Activated CD4-positive, alpha-beta T cell treated with anti-CD3 and anti-CD28 coated beads, Interleukin-2, amount 50 U/mL, for 48 hours (primary cell): ENCODE results near the gene MTX1.
"Not testable (repeated sequence)": the region's sequence is repeated elsewhere in the genome, so short reads cannot be mapped to it uniquely, and the experiment has no call there.

Experiments used
- DNase-seq, 2 experiments: peaks; one replicate each; pipeline ENCODE4 v3.0.0-alpha.2; 2020

Gene MTX1

GRCh38 chr1:155208541-155209311 is at the start of gene MTX1:
Gene MTX1 (plus strand): TSS chr1:155208695. CDS start chr1:155208805, 110 bp downstream.
- peak; percentile 89 for DNase-seq

GRCh38 chr1:155158991-155159390 is 49.5 kb upstream of the MTX1 start:
- no peak for DNase-seq

GRCh38 chr1:155160128-155160527 is 48.4 kb upstream of the MTX1 start:
- DNase-seq: no peak

GRCh38 chr1:155162631-155163030 is 45.9 kb upstream of the MTX1 start:
- not testable (repeated sequence) for DNase-seq

- not testable (repeated sequence) for DNase-seq
Measured at GRCh38 chr1:155163785-155164184, 44.7 kb upstream of the MTX1 start.

GRCh38 chr1:155164625-155165024 is 43.9 kb upstream of the MTX1 start:
- DNase-seq: not testable (repeated sequence)

GRCh38 chr1:155166051-155166470 is 42.4 kb upstream of the MTX1 start:
- DNase-seq: no peak

GRCh38 chr1:155166471-155167165 is 41.9 kb upstream of the MTX1 start:
- DNase-seq: no peak

- DNase-seq: peak; percentile 93
Measured at GRCh38 chr1:155167166-155168104, 41.1 kb upstream of the MTX1 start.

GRCh38 chr1:155168105-155168445 is 40.4 kb upstream of the MTX1 start:
- not testable (repeated sequence) for DNase-seq

- DNase-seq: no peak
Measured at GRCh38 chr1:155168456-155169210, 39.9 kb upstream of the MTX1 start.

- DNase-seq: no peak
Measured at GRCh38 chr1:155169541-155169940, 39.0 kb upstream of the MTX1 start.

GRCh38 chr1:155170101-155170785 is 38.3 kb upstream of the MTX1 start:
- no peak for DNase-seq

- no peak for DNase-seq
Measured at GRCh38 chr1:155170806-155171205, 37.7 kb upstream of the MTX1 start.

- DNase-seq: no peak
Measured at GRCh38 chr1:155171836-155172731, 36.4 kb upstream of the MTX1 start.

- peak; percentile 95 to 96 for DNase-seq
Measured at GRCh38 chr1:155172732-155173477, 35.6 kb upstream of the MTX1 start, which contains the start of gene KRTCAP2. Gene KRTCAP2 (minus strand): TSS chr1:155173304. CDS start chr1:155173224, 80 bp downstream.

GRCh38 chr1:155173478-155174323 is 34.8 kb upstream of the MTX1 start, which contains the start of gene TRIM46:
Gene TRIM46 (plus strand): TSS chr1:155173849. CDS start chr1:155173967, 118 bp downstream.
- DNase-seq: peak; percentile 80 to 84
